Osteocyte (in vitro differentiated cells): ENCODE data around the gene RALA. TPM values are rescaled to one million over a fixed set of nuclear protein-coding genes. Genes with fewer than 3 reads are reported as not detected.

Experiments
- DNase-seq: peaks from one replicate; pipeline ENCODE4 v3.0.0; 2021; ENCODE audit warnings: mixed read lengths; ENCODE audit not compliant: unreplicated experiment; ENCODE audit errors: extremely low spot score
- H3K27ac Mint-ChIP-seq: one replicate; pipeline ENCODE4 v1.8.0; 2021; ENCODE audit warnings: mild to moderate bottlenecking, mixed read lengths; ENCODE audit not compliant: unreplicated experiment
- H3K27me3 Mint-ChIP-seq: one replicate; pipeline ENCODE4 v1.8.0; 2021; ENCODE audit warnings: mixed read lengths; ENCODE audit not compliant: unreplicated experiment
- H3K36me3 Mint-ChIP-seq: one replicate; pipeline ENCODE4 v1.8.0; 2021; ENCODE audit warnings: mixed read lengths; ENCODE audit not compliant: unreplicated experiment
- H3K4me1 Mint-ChIP-seq: one replicate; pipeline ENCODE4 v1.8.0; 2021; ENCODE audit warnings: mixed read lengths; ENCODE audit not compliant: unreplicated experiment
- H3K4me3 Mint-ChIP-seq: one replicate; pipeline ENCODE4 v1.8.0; 2021; ENCODE audit warnings: mild to moderate bottlenecking, moderate library complexity, mixed read lengths; ENCODE audit not compliant: unreplicated experiment
- H3K9me3 Mint-ChIP-seq: one replicate; pipeline ENCODE4 v1.8.0; 2021; ENCODE audit warnings: mixed read lengths; ENCODE audit not compliant: unreplicated experiment
- CTCF ChIP-seq: fragments of 200-600 bp; sonication (generic); IDR thresholded peaks from 2 replicates; pipeline ENCODE4 v1.5.0; 2021; ENCODE audit warnings: antibody characterized with exemption, mild to moderate bottlenecking, moderate library complexity
- total RNA-seq: library from RNA; stranded (reverse); gene quantifications from 2 replicates; pipeline ENCODE4 v1.2.1, GENCODE V29; 2021

RALA gene
- total RNA-seq, 1 donor from 2014 or later, result 30.5 TPM

GRCh38 chr7:39622609-39623008 lies 763 bp upstream of the RALA start:
- peak overlapping the region; percentile 87 for H3K4me3 Mint-ChIP-seq
- no peaks in the 10 kb centered on the region for H3K9me3 Mint-ChIP-seq
- no peak for TF ChIP-seq CTCF
- no peaks in the 10 kb centered on the region for H3K27me3 Mint-ChIP-seq
- H3K27ac Mint-ChIP-seq, result peak overlapping the region; percentile 95
- no peak for DNase-seq
- peaks cover 7% of the 10 kb centered on the region for H3K36me3 Mint-ChIP-seq
- H3K4me1 Mint-ChIP-seq, result peaks cover 39% of the 10 kb centered on the region

- H3K36me3 Mint-ChIP-seq, result peaks cover 7% of the 10 kb centered on the region
- no peaks in the 10 kb centered on the region for H3K9me3 Mint-ChIP-seq
- H3K27me3 Mint-ChIP-seq, result no peaks in the 10 kb centered on the region
- DNase-seq, result no peak
- H3K4me3 Mint-ChIP-seq, result peak overlapping the region; percentile 96
- peak overlapping the region; percentile 95 for H3K27ac Mint-ChIP-seq
- TF ChIP-seq CTCF, result no peak
- peaks cover 46% of the 10 kb centered on the region for H3K4me1 Mint-ChIP-seq
These were observed 515 bp downstream of the RALA start for GRCh38 chr7:39623732-39624441.

- peak overlapping the region; percentile 96 for H3K4me3 Mint-ChIP-seq
- no peak for TF ChIP-seq CTCF
- no peak for DNase-seq
- H3K27me3 Mint-ChIP-seq, result no peaks in the 10 kb centered on the region
- H3K4me1 Mint-ChIP-seq, result peaks cover 46% of the 10 kb centered on the region
- H3K9me3 Mint-ChIP-seq, result no peaks in the 10 kb centered on the region
- peak overlapping the region; percentile 92 for H3K27ac Mint-ChIP-seq
- H3K36me3 Mint-ChIP-seq, result peaks cover 7% of the 10 kb centered on the region
These were observed 1.1 kb downstream of the RALA start for GRCh38 chr7:39624442-39624807.

- peaks cover 7% of the 10 kb centered on the region for H3K36me3 Mint-ChIP-seq
- no peak for DNase-seq
- H3K4me1 Mint-ChIP-seq, result peaks cover 46% of the 10 kb centered on the region
- peak overlapping the region; percentile 15 for H3K27ac Mint-ChIP-seq
- TF ChIP-seq CTCF, result no peak
- no peaks in the 10 kb centered on the region for H3K9me3 Mint-ChIP-seq
- peak overlapping the region; percentile 96 for H3K4me3 Mint-ChIP-seq
- no peaks in the 10 kb centered on the region for H3K27me3 Mint-ChIP-seq
These were observed 1.7 kb downstream of the RALA start for GRCh38 chr7:39624935-39625694.

GRCh38 chr7:39631736-39632308 lies 8.4 kb downstream of the RALA start:
- DNase-seq, result no peak
- Mint-ChIP-seq H3K36me3 (peaks cover 24% of the 10 kb centered on the region), H3K4me3 (no peak overlapping the region), H3K27ac (no peak overlapping the region), H3K9me3 (no peaks in the 10 kb centered on the region), H3K27me3 (no peaks in the 10 kb centered on the region), H3K4me1 (peaks cover 25% of the 10 kb centered on the region)
- no peak for TF ChIP-seq CTCF
